Liver (tissue), 3 donors: Measurements from ENCODE around the gene TLE2.

ENCODE experiments used
- ATF3 ChIP-seq: IDR thresholded peaks from 2 replicates; pipeline ENCODE4 v1.6.1; 2016; ENCODE audit warnings: antibody characterized with exemption
- CTCF ChIP-seq: fragments of 150-350 bp; IDR thresholded peaks from 2 replicates; pipeline ENCODE4 v1.5.1; 2017; ENCODE audit warnings: improper control_type of control experiment, low read depth, low read length; ENCODE audit not compliant: missing input control
- JUND ChIP-seq, 2 donors: IDR thresholded peaks; 2 replicates each; pipeline ENCODE4 v1.6.1; 2016; ENCODE audit warnings: antibody characterized with exemption in 2 of 2
- RAD21 ChIP-seq, 2 donors: IDR thresholded peaks; 2 replicates each; pipeline ENCODE4 v1.6.1; 2016; ENCODE audit warnings: antibody characterized with exemption in 2 of 2, mild to moderate bottlenecking in 2 of 2
- RXRA ChIP-seq, 2 donors: IDR thresholded peaks; 2 replicates each; pipeline ENCODE4 v1.6.1; 2017 to 2018; ENCODE audit warnings: antibody characterized with exemption in 2 of 2, mild to moderate bottlenecking in 1 of 2
- SP1 ChIP-seq: IDR thresholded peaks from 2 replicates; pipeline ENCODE4 v1.6.1; 2018; ENCODE audit warnings: antibody characterized with exemption, mild to moderate bottlenecking
- TAF1 ChIP-seq: conservative IDR thresholded peaks from 2 replicates; pipeline ENCODE4 v1.6.1; 2016; ENCODE audit warnings: antibody characterized with exemption, mild to moderate bottlenecking
- YY1 ChIP-seq: IDR thresholded peaks from 2 replicates; pipeline ENCODE4 v1.6.1; 2016; ENCODE audit warnings: antibody characterized with exemption, mild to moderate bottlenecking
- TF ChIP-seq, protein P1 (sequence below): IDR thresholded peaks from 2 replicates; pipeline ENCODE4 v1.6.1; 2016; ENCODE audit warnings: antibody characterized with exemption
- donor health status: healthy.
- donor health status: healthy.

DNA sequence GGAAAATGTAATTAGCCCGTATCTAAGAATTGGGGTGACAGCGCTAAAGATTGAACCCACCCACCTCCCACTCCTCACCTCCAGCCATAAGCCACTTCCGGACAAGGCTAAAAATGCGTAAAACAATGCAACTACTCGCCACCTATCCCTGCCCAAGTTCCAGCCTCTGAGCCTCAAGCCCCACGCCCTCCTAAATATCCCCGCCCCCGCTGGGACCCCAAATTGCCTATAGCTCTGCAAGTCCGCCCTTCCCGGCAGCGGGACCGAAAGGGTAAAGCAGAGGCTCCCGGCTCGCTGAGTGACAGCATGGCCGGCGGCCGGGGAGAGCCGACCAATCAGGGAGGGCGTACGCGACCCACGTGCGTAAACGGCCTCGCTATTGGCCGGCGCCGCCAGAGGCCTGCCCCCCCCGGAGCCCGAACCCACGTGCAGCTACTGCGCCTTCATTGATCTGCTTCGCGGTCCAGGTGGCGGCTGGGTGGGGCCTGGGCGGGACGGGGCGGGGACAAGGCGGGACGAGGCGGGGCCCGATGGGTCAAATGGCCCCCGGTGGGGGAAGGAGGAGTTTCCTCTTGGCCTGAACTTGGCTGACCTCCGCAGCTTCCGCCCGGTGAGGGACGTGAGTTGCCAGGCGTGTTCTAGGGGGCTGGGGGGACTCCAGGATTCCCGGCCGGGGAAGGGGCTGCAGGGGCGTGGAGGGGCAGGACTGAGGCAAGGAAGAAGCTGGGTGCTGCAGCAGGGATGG lies 51.9 kb downstream of the TLE2 start, which contains the start of gene TLE6:
- TF ChIP-seq, protein P1, sequence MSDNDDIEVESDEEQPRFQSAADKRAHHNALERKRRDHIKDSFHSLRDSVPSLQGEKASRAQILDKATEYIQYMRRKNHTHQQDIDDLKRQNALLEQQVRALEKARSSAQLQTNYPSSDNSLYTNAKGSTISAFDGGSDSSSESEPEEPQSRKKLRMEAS: peak; percentile 21
- TF ChIP-seq CTCF (no peak), SP1 (peak; percentile 90), RXRA (IDR thresholded peaks at IDR 0.05) (peak; percentile 77 to 88), TAF1 (no peak), ATF3 (no peak), YY1 (peak; percentile 67), RAD21 (IDR thresholded peaks at IDR 0.05) (no peak), JUND (IDR thresholded peaks at IDR 0.05) (no peak)
